SH-SY5Y (cell line): ENCODE measurements around the gene TGM4.

Experiments
- GATA2 ChIP-seq: IDR thresholded peaks from 2 replicates; pipeline ENCODE4 v1.6.1; 2011; ENCODE audit warnings: mild to moderate bottlenecking, low read depth, low read length
- GATA3 ChIP-seq: IDR thresholded peaks from 2 replicates; pipeline ENCODE4 v1.6.1; 2011; ENCODE audit warnings: low read depth, mild to moderate bottlenecking, low read length, moderate library complexity

DNA sequence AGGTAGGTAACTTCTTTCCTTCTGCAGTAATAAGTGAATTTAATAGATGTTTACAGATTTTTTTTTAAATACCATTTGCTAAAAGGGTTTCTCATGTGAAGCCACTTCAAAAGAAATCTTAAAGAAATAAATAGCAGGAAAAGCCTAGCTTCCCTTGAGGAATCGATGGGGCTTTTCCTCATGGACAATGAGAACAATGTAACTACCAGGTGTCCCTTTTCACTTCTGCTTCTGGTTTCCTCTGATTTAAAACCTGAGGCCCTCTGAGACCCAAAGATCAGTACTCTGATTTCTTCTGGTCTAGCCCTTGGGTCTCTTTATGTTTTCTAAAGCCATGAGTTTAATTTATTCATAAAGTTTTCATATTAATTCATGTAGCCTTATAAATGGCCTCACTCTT lies 25.8 kb upstream of the TGM4 start:
- TF ChIP-seq GATA3 (no peak), GATA2 (no peak)
